ENCODE data around the gene ITGB7.
A peak's percentile ranks its signal among the peaks of the same experiment; 100 is the strongest.
"Not testable (repeated sequence)": the region's sequence is repeated elsewhere in the genome, so short reads cannot be mapped to it uniquely, and the experiment has no call there.

The ITGB7 gene

GRCh38 chr12:53176750-53177149, 30.3 kb downstream of the ITGB7 start:
- DNase-seq: no peak

GRCh38 chr12:53174881-53175491, 32.1 kb downstream of the ITGB7 start:
- no peak for DNase-seq

GRCh38 chr12:53173085-53173715, 33.9 kb downstream of the ITGB7 start:
- no peak for DNase-seq

DNA sequence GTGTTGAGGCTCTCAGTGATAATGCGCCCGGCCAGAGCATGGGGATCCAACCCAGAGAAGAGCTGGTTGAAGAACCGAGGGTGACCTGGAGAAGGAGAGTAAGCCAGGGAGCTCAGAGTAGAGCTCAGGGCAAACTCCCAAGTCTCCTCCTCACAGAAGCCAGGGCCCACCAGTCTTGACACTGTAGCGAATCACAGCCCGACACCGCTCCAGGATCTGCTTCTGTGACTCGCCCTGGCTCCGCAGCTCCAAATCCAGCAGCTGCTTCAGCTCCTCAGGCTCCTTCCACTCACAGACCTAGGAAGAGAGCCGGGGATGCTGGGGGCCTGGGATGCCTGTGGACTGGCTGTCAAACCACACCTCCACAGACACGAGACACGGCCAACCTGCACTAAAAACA, 34.7 kb downstream of the ITGB7 start:
- DNase-seq: no peak

GRCh38 chr12:53171725-53172329, 35.2 kb downstream of the ITGB7 start:
- no peak for DNase-seq

- DNase-seq: no peak
Observed at GRCh38 chr12:53170876-53171724, 36.0 kb downstream of the ITGB7 start.

- no peak for DNase-seq
Observed at GRCh38 chr12:53170215-53170614, 36.8 kb downstream of the ITGB7 start.

- no peak for DNase-seq
Observed at GRCh38 chr12:53169644-53170043, 37.4 kb downstream of the ITGB7 start.

DNA sequence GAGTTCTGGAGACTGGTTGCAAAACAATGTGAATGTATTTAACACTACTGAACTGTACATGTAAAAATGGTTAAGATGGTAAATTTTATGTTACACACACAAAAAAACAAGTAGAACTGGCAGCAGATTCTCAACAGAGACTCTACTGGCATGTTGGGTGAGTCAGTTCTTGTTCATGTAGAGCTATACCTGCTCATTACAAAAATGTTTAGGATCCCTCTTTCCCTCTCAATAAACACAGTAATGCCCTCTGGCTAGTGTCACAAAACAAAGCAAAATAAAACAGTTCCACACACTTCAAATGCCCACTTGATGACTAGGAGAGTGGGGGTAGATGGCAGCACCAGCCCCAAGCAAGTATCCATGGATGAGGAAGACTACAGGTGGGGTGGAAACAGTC, 40.2 kb downstream of the ITGB7 start:
- DNase-seq: no peak

DNA sequence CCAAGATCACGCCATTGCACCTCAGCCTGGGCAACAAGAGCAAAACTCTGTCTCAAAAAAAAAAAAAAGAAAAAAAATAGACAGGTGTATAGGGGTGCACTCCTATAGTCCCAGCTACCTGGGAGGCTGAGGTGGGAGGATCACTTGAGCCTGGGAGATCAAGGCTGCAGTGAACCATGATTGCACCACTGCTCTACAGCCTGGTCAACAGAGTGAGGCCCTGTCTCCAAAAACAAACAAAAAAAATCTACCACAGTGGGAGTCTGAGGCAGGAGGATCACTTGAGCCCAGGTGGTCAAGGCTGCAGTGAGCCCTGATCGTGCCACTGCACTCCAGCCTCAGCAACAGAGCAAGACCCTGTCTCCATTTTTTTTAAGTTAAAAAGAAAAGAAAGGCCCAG, 44.0 kb downstream of the ITGB7 start:
- not testable (repeated sequence) for DNase-seq

- no peak for DNase-seq
Observed at GRCh38 chr12:53161119-53161911, 45.7 kb downstream of the ITGB7 start.

GRCh38 chr12:53160673-53161072, 46.4 kb downstream of the ITGB7 start:
- DNase-seq: no peak

DNA sequence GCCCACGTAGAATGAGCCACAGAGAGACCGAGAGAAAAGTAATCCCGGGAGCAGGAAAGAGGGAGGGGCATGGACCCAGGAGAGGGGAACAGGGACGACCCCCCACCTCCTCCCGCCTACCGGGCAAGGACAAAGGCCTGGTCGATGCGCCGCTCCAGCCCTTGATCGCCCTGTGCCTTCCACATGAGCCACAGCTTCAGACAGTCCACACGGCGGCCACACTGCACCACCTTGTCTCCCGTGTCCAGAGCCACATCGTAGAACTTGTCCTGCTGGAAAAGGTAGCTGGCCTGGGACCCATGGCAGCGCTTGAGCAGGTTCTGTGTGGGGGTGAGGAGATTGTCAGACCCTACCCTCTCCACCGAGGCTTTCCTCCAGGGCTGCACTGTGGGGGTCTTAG, 47.1 kb downstream of the ITGB7 start:
- DNase-seq: no peak

DNA sequence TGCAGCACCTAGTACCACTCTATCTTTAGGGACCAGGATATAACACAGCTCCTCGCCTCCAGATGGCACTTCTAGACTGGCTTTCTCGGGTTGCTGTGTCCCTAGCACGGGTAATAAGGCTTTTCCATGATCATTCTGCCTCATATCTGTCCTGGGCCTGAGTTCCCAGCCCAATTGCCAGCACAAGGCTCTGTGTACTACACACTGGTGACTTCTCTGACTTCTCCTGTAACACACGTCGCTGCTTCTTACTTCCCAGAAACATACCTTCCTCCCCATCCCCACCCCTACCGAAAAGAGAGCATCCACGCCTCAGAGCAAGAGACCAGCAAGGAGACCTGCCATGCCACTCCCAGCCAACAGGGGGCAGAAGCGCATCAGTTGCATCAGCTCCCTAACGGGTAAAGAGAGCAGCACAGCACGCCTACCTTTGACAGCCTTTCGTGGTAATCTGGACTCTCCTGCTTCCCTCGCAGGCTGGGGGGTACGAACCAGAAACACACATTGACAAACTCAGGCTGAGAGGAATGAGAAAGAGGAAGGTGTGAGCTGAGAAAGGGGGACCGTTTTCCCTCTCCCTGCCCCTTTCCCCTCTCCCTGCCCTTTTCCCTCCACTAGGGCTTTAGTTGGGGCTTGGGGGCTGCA, 47.7 kb downstream of the ITGB7 start:
- peak; percentile 94 for DNase-seq

DNA sequence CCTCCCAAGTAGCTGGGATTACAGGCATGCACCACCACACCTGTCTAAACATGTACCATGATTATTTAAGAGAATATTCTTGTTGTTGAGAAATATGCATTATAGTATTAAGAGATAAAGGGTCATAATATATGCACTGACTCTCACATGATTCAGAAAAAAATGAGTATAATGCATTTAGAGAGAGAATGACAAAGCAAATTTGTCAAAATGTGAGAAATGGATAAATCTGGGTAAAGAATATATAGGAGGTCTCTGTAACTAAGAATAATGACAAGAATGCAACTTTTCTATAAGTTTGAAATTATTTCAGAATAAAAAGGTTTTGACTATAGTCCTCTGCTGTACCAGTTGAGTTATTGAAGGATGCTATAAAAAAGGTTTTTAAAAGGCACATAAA, 54.7 kb downstream of the ITGB7 start:
- DNase-seq: no peak

DNA sequence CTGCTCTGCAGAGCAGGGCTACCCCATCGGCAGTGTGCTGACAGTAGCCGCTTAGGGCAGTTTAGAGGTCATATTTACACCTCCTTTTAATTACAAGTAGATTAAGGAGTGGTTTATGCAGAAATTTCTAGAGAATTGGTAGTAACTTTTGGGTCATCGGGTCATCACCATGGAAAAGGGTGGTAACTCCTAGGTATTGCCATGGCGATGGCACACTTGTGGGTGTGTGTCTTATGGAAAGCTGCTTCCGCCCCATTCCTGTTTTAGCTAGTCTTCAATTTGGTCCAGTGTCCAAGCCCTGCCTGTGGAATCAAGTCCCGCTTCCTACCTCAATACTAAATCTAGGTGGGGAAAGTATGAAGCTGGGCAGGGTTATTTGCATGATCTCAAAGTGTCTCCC, 56.0 kb downstream of the ITGB7 start:
- no peak for DNase-seq

DNA sequence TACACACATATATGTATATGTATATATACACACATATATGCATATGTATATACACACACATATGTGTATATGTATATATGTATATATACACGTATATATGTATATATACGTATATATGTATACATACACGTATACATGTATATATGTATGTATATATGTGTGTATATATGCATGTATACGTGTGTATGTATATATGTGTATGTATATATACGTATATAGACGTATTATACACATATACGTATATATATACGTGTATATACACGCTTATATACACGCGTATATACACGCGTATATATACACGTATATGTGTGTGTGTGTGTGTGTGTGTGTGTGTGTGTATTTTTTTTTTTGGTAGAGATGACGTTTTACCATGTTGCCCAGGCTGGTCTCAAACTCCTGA, 59.4 kb downstream of the ITGB7 start:
- DNase-seq: no peak

DNA sequence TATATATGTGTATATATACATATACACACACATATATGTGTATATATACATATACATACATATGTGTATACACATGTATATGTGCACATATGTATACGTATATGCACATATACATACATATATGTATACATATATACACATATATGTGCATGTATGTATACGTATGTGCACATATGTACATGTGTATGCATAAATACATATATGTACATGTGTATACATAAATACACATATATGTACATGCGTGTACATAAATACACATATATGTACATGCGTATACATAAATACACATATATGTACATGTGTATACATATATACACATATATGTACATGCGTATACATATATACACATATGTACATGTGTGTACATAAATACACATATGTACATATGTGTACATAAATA, 59.9 kb downstream of the ITGB7 start:
- DNase-seq: no peak

- no peak for DNase-seq
Observed at GRCh38 chr12:53145383-53146260, 61.4 kb downstream of the ITGB7 start.

- no peak for DNase-seq
Observed at GRCh38 chr12:53143355-53143754, 63.7 kb downstream of the ITGB7 start.

All from stimulated activated CD4-positive, alpha-beta T cell treated with anti-CD3 and anti-CD28 coated beads, Interleukin-2, amount 100 ng/mL, for 24 hours (primary cell).